K562 (cell line): ENCODE results near the gene EYA2. TPM values are rescaled to one million over a fixed set of nuclear protein-coding genes. Genes with fewer than 3 reads are reported as not detected.

ENCODE experiments used
- ATAC-seq: fragments of 200-7000 bp; cut with Tn5 transposase; 3 replicates; pipeline ENCODE4 v1.9.1; 2020; ENCODE audit warnings: moderate library complexity
- BruUV-seq: library from RNA; stranded (reverse); fragments of 400-500 nt; replicated peaks from 2 replicates; lab custom pipeline; 2021; lab: Mats Ljungman, UMichigan
- CTCF ChIA-PET: fragments of 300-600 bp; formaldehyde crosslinking; extraction: SDS; loops from one replicate; lab custom pipeline; 2021; ENCODE audit warnings: low intra/inter-chr PET ratio; lab: Yijun Ruan, JAX
- POLR2A ChIA-PET: fragments of 300-600, 350-650 bp; sonication (Branson Sonifier 250); formaldehyde crosslinking; extraction: SDS; loops from one replicate; lab custom pipeline; 2021; ENCODE audit warnings: antibody characterized with exemption, inconsistent platforms; lab: Yijun Ruan, JAX
- DNase-seq, 4 experiments: peaks; one replicate each; pipeline versions ENCODE4 v3.0.0 to v3.0.0-alpha.2; 2011 to 2018; ENCODE audit warnings: low spot score in 3 of 4, mixed read lengths in 3 of 4; ENCODE audit errors: extremely low read depth in 1 of 4
- FAIRE-seq: peaks from 2 replicates; lab custom pipeline; 2011; peaks lifted over from hg19 to GRCh38; lab: Jason Lieb, UNC
- H2AFZ ChIP-seq: 2 replicates; pipeline ENCODE4 v1.6.0; 2011; ENCODE audit warnings: low read depth, low read length, control low read depth, inconsistent platforms
- H3K27ac ChIP-seq: fragments of 200-600 bp; 3 replicates; pipeline ENCODE4 v1.8.0; 2011; ENCODE audit warnings: low read depth, mild to moderate bottlenecking, control low read depth, inconsistent platforms, low read length, moderate library complexity, mixed read lengths; ENCODE audit errors: extremely low read depth
- H3K27me3 ChIP-seq, 2 experiments: fragments of 300-600 bp in 1 of 2; 2 replicates in 1 of 2; 3 replicates in 1 of 2; pipeline versions ENCODE4 v1.6.0 to v1.8.0; 2011; ENCODE audit warnings: inconsistent platforms in 2 of 2, low read length in 2 of 2, mild to moderate bottlenecking in 1 of 2, mixed read lengths in 1 of 2, moderate library complexity in 1 of 2; ENCODE audit not compliant: control insufficient read depth in 2 of 2, insufficient read depth in 2 of 2
- H3K36me3 ChIP-seq: fragments of 300-600 bp; 3 replicates; pipeline ENCODE4 v1.8.0; 2011; ENCODE audit warnings: mild to moderate bottlenecking, low read length, inconsistent platforms; ENCODE audit not compliant: control insufficient read depth, insufficient read depth
- H3K4me1 ChIP-seq, 2 experiments: fragments of 200-600 bp in 1 of 2; replicated peaks in 1 of 2; 2 replicates in 1 of 2; 3 replicates in 1 of 2; pipeline versions ENCODE4 v1.5.1 to v1.8.0; 2011; ENCODE audit warnings: inconsistent platforms in 2 of 2, low read length in 2 of 2, mild to moderate bottlenecking in 1 of 2, mixed read lengths in 1 of 2, moderate library complexity in 1 of 2; ENCODE audit not compliant: control insufficient read depth in 2 of 2, insufficient read depth in 2 of 2
- H3K4me2 ChIP-seq: 2 replicates; pipeline ENCODE4 v1.6.1; 2011; ENCODE audit warnings: low read length, control low read depth, inconsistent platforms, mixed read lengths; ENCODE audit not compliant: insufficient read depth
- H3K4me3 ChIP-seq: fragments of 200-600 bp; sonication (generic), shearing (Covaris generic); 2 replicates; pipeline ENCODE4 v1.5.1; 2016; ENCODE audit warnings: control low read depth, inconsistent platforms
- H3K79me2 ChIP-seq: fragments of 200-600 bp; 3 replicates; pipeline ENCODE4 v1.8.0; 2011; ENCODE audit warnings: low read length, inconsistent platforms; ENCODE audit not compliant: control insufficient read depth, insufficient read depth
- H3K9ac ChIP-seq, 2 experiments: 2 replicates each; pipeline versions ENCODE4 v1.6.0 to v1.6.1; 2011; ENCODE audit warnings: low read depth in 2 of 2, low read length in 2 of 2, control low read depth in 1 of 2, inconsistent platforms in 1 of 2, mild to moderate bottlenecking in 1 of 2, mixed read lengths in 1 of 2; ENCODE audit not compliant: insufficient read depth in 1 of 2
- H3K9me1 ChIP-seq: one replicate; pipeline ENCODE4 v1.6.0; 2011; ENCODE audit warnings: inconsistent platforms, mild to moderate bottlenecking, low read length, moderate library complexity; ENCODE audit not compliant: control insufficient read depth, insufficient read depth
- H3K9me3 ChIP-seq: replicated peaks from 2 replicates; pipeline ENCODE4 v1.5.1; 2011; ENCODE audit warnings: low read depth, low read length, inconsistent platforms; ENCODE audit not compliant: control insufficient read depth, insufficient read depth
- H4K20me1 ChIP-seq: replicated peaks from 2 replicates; pipeline ENCODE4 v1.6.1; 2011; ENCODE audit warnings: low read length, inconsistent platforms, mixed read lengths; ENCODE audit not compliant: control insufficient read depth, insufficient read depth
- ILF3 ChIP-seq: fragments of 450-650 bp; IDR thresholded peaks from 2 replicates; pipeline ENCODE4 v1.6.1; 2018; ENCODE audit warnings: antibody characterized with exemption, mild to moderate bottlenecking, moderate library complexity, borderline replicate concordance
- RBM25 ChIP-seq: fragments of 200-400 bp; formaldehyde crosslinking; IDR thresholded peaks from 2 replicates; pipeline ENCODE4 v1.6.1; 2018; ENCODE audit warnings: low read length, low read depth, moderate library complexity; ENCODE audit not compliant: severe bottlenecking
- ZFP36 ChIP-seq: fragments of 150-350 bp; IDR thresholded peaks from 2 replicates; pipeline ENCODE4 v1.6.1; 2018; ENCODE audit warnings: low read length, low read depth; ENCODE audit not compliant: partially characterized antibody
- WGBS: fragments of 100-300 bp; shearing (Covaris generic); methylation state at CpG from one replicate; pipeline ENCODE4 v1.1.6; 2016; ENCODE audit warnings: low coverage, mixed read lengths; ENCODE audit not compliant: insufficient coverage; ENCODE audit errors: missing lambda C conversion rate; 5-methylcytosine and 5-hydroxymethylcytosine counted together
- in situ Hi-C: fragments of 300-500 bp; cut with MboI; formaldehyde crosslinking; loops from 4 replicates; pipeline ENCODE4 v1.15.0; 2018; ENCODE audit warnings: inconsistent platforms, mixed read lengths
- intact Hi-C: fragments of 100-400 bp; cut with micrococcal nuclease; formaldehyde crosslinking; loops from 2 replicates; pipeline ENCODE4 v1.14.2; 2022
- polyA plus RNA-seq, 8 experiments: library from polyadenylated mRNA; depleted of rRNA in 4 of 8; stranded (reverse) in 5 of 8; unstranded in 3 of 8; fragments of >200 nt; fragmentation: Nextera tagmentation in 2 of 8; fragmentation: Illumina TruSeq in 1 of 8; extraction: Ambion mirVana in 2 of 8; extraction: Trizol in 1 of 8; gene quantifications; 2 replicates each; pipeline versions ENCODE4 v1.2.1 to v1.2.3, GENCODE V29; 2011 to 2014; ENCODE audit warnings: inconsistent platforms in 1 of 8, missing spikeins in 1 of 8
- total RNA-seq, 7 experiments: library from RNA; depleted of rRNA in 6 of 7; stranded (reverse); fragments of >200 nt in 6 of 7; fragmentation: Illumina TruSeq in 2 of 7; extraction: Trizol in 2 of 7; gene quantifications; 2 replicates each; pipeline versions ENCODE4 v1.2.1 to v1.2.3, GENCODE V29; 2011 to 2021; ENCODE audit warnings: low replicate concordance in 1 of 7

The EYA2 gene
- total and polyA plus RNA-seq, 9 of the 15 experiments (the other 6 are each of a cell fraction or from before 2014, with no cell fraction given), result 0.03 TPM; not detected in 8

DNA sequence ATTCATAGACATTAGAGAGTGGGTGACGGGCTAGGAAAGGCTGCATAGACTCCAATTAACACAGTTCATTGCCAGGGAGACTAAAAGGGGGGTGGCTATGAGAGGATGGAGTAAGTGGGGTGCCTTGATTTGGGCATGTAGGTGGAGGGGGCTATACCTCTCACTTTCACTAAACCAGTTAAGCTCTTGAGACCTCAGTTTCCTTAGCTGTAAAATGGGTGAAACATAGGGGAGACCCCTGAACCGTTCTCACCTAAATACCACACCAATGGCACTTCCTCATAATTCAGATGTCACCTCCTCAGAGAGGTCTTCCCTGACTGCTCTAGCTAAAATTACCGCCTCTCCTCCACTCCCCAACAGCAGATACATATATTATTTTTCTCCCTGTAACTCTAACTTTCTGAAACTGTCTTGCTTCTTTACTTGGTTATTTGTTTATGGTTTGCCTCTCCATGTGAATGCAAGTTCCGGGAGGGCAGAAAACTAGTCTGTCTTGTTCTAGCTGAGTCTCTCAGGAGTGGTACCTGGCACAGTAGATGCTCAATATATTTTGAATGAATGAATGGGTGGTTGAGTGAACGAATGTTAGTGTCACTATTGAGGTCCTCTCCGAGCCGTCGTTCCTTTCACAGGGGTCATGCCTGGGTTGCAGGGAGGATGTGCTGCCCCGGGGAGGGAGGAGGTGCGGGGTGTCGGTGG lies 615 bp upstream of the EYA2 start:
- DNase-seq (no peak), ATAC-seq (no peak)
- no peak overlapping the region for H3K27ac ChIP-seq
- peaks cover 26 to 39% of the 10 kb centered on the region in 2 experiments; a peak in 4 of 5 replicates for H3K27me3 ChIP-seq
- no peaks in the 10 kb centered on the region for H3K9me3 ChIP-seq
- H3K4me1 ChIP-seq, result no peaks in the 10 kb centered on the region
- H3K9ac ChIP-seq, result no peak overlapping the region
- no peaks in the 10 kb centered on the region for H3K9me1 ChIP-seq
- CTCF ChIA-PET, result no interaction called here
- no peak overlapping the region for H3K4me3 ChIP-seq
- TF ChIP-seq ZFP36 (peak; percentile 44), ILF3 (no peak), RBM25 (peak; percentile 51)
- TF ChIP-seq, all 486 proteins: peak for 2
- BruUV-seq, result no TSS peak
- intact Hi-C loops (no loop called here), in situ Hi-C loops (no loop called here)
- WGBS, result 0% methylated on average over 8 of the region's 11 CpGs
- no peaks in the 10 kb centered on the region for H3K79me2 ChIP-seq
- no peak overlapping the region for H3K4me2 ChIP-seq
- H2AFZ ChIP-seq, result no peak overlapping the region
- no peaks in the 10 kb centered on the region for H3K36me3 ChIP-seq
- POLR2A ChIA-PET, result no interaction called here
- no peaks in the 10 kb centered on the region for H4K20me1 ChIP-seq
- FAIRE-seq, result no peak
